Neural cell (in vitro differentiated cells): ENCODE data around the gene FBLN5. TPM values are rescaled to one million over a fixed set of nuclear protein-coding genes. Genes with fewer than 3 reads are reported as not detected.

ENCODE experiments used
- H2AFZ ChIP-seq: fragments of 200-600, 300-800 bp; sonication (generic), shearing (Covaris generic); 2 replicates; pipeline ENCODE4 v1.6.0; 2014; ENCODE audit warnings: low read depth, mild to moderate bottlenecking, antibody characterized with exemption, low read length, moderate library complexity
- H3F3A ChIP-seq: fragments of 200-600 bp; shearing (Covaris generic); 2 replicates; pipeline ENCODE4 v1.6.1; 2016; ENCODE audit warnings: mild to moderate bottlenecking, moderate library complexity, mixed read lengths, antibody characterized with exemption, low read length; ENCODE audit not compliant: insufficient read depth, poor library complexity, severe bottlenecking
- H3K27ac ChIP-seq: fragments of 200-600, 300-800 bp; sonication (generic), shearing (Covaris generic); 2 replicates; pipeline ENCODE4 v1.5.1; 2014; ENCODE audit warnings: mild to moderate bottlenecking, low read length, moderate library complexity
- H3K27me3 ChIP-seq: fragments of 300-800, 200-600 bp; sonication (generic), shearing (Covaris generic); 2 replicates; pipeline ENCODE4 v1.6.0; 2014; ENCODE audit warnings: mild to moderate bottlenecking, low read depth, low read length, moderate library complexity; ENCODE audit not compliant: insufficient read depth
- H3K36me3 ChIP-seq: fragments of 300-800, 200-600 bp; sonication (generic), shearing (Covaris generic); 2 replicates; pipeline ENCODE4 v1.5.1; 2014; ENCODE audit warnings: mild to moderate bottlenecking, antibody characterized with exemption, low read length, moderate library complexity; ENCODE audit not compliant: insufficient read depth
- H3K4me2 ChIP-seq: fragments of 300-800, 200-600 bp; sonication (generic), shearing (Covaris generic); 2 replicates; pipeline ENCODE4 v1.6.0; 2014; ENCODE audit warnings: mild to moderate bottlenecking, low read length
- H3K4me3 ChIP-seq: fragments of 300-800, 200-600 bp; sonication (generic), shearing (Covaris generic); 2 replicates; pipeline ENCODE4 v1.5.1; 2014; ENCODE audit warnings: mild to moderate bottlenecking, low read length, moderate library complexity
- H3K79me2 ChIP-seq: fragments of 200-600 bp; shearing (Covaris generic); replicated peaks from 2 replicates; pipeline ENCODE4 v1.6.0; 2014; ENCODE audit warnings: mild to moderate bottlenecking, low read length, moderate library complexity; ENCODE audit not compliant: insufficient read depth
- H3K9ac ChIP-seq: fragments of 300-800, 200-600 bp; sonication (generic), shearing (Covaris generic); 2 replicates; pipeline ENCODE4 v1.6.1; 2016; ENCODE audit warnings: mild to moderate bottlenecking, low read length, mixed read lengths
- H3K9me2 ChIP-seq: fragments of 200-600 bp; shearing (Covaris generic); 2 replicates; pipeline ENCODE4 v1.6.1; 2016; ENCODE audit warnings: mild to moderate bottlenecking, low read length, mixed read lengths; ENCODE audit not compliant: insufficient read depth
- H3K9me3 ChIP-seq: fragments of 200-600, 300-800 bp; sonication (generic), shearing (Covaris generic); 2 replicates; pipeline ENCODE4 v1.6.1; 2016; ENCODE audit warnings: mild to moderate bottlenecking, mixed run types, low read length, moderate library complexity, mixed read lengths
- H4K20me1 ChIP-seq: fragments of 200-600 bp; shearing (Covaris generic); 2 replicates; pipeline ENCODE4 v1.6.1; 2016; ENCODE audit warnings: mild to moderate bottlenecking, mixed run types; ENCODE audit not compliant: insufficient read depth
- CTCF ChIP-seq: fragments of 450-650 bp; IDR thresholded peaks from 2 replicates; pipeline ENCODE4 v1.5.1; 2014; ENCODE audit warnings: antibody characterized with exemption, mild to moderate bottlenecking, moderate library complexity; ENCODE audit not compliant: poor library complexity, severe bottlenecking
- EP300 ChIP-seq: fragments of 450-650 bp; conservative IDR thresholded peaks from 2 replicates; pipeline ENCODE4 v1.6.1; 2014; ENCODE audit warnings: antibody characterized with exemption, mild to moderate bottlenecking, moderate library complexity; ENCODE audit not compliant: poor library complexity, severe bottlenecking
- EZH2 ChIP-seq: fragments of 200-600, 300-800 bp; shearing (Covaris generic), sonication (generic); IDR thresholded peaks from 2 replicates; pipeline ENCODE4 v1.6.1; 2014; ENCODE audit warnings: antibody characterized with exemption, low read length, borderline replicate concordance, mild to moderate bottlenecking; ENCODE audit not compliant: insufficient read depth, poor library complexity, severe bottlenecking
- MXI1 ChIP-seq: fragments of 450-650 bp; conservative IDR thresholded peaks from 2 replicates; pipeline ENCODE4 v1.6.1; 2014; ENCODE audit warnings: antibody characterized with exemption, mild to moderate bottlenecking; ENCODE audit not compliant: poor library complexity, severe bottlenecking
- POLR2AphosphoS5 ChIP-seq: IDR thresholded peaks from 2 replicates; pipeline ENCODE4 v1.6.1; 2012
- RAD21 ChIP-seq: fragments of 450-650 bp; conservative IDR thresholded peaks from 2 replicates; pipeline ENCODE4 v1.6.1; 2014; ENCODE audit warnings: antibody characterized with exemption, mild to moderate bottlenecking, moderate library complexity
- SMC3 ChIP-seq: fragments of 450-650 bp; conservative IDR thresholded peaks from 2 replicates; pipeline ENCODE4 v1.6.1; 2014; ENCODE audit warnings: antibody characterized with exemption, mild to moderate bottlenecking, moderate library complexity; ENCODE audit not compliant: poor library complexity
- TAF1 ChIP-seq: IDR thresholded peaks from 2 replicates; pipeline ENCODE4 v1.6.1; 2012; ENCODE audit warnings: low read depth
- polyA plus RNA-seq: library from polyadenylated mRNA; depleted of rRNA; stranded (reverse); fragments of >200 nt; gene quantifications from 2 replicates; pipeline ENCODE4 v1.2.3, GENCODE V29; 2014
- TF ChIP-seq, protein P1 (sequence below): IDR thresholded peaks from 2 replicates; pipeline ENCODE4 v1.6.1; 2012; ENCODE audit warnings: borderline replicate concordance

FBLN5 gene
- polyA plus RNA-seq, 1 donor from 2014 or later = 1.5 TPM

DNA sequence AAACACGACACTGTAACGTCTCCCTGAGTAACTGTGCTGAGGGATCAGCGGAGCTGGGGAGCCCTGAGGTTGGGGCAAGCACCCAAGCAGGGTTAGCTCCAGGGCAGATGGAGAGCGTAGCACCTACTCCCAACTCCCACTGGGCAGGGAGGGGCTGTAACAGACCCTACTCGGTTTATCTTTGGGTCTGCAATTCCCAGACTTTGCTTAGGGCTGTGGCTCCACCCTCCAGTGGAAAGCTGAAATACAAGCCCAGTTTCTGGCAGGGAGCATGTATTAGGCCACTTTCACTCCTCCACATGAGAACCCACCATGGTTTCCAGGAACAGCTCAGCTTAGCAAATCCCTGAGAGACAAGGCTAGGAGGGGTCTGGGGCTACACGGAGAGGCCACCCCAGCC is 62.8 kb downstream of the FBLN5 start:
- Histone ChIP-seq H3K27ac (no peak overlapping the region), H2AFZ (no peak overlapping the region)
- TF ChIP-seq SMC3 = no peak

DNA sequence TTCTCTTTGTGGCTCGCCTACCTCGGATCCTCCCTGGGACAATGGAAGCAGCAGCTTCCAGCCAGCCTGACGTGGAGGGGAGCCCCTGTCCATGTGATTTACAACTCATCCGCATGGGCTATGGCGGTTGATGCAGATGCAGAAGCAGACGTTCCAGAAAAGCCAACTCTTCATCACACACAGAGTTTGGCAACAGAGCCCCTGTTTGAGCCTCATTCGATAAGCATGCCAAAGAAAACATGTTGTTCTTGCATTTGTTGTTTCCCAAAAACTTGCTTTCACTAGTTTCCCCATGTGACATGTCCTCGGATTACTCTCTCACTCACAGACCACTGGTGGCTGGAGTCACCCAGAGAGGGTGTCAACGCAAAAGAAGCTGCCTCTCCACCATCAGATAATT is 63.7 kb downstream of the FBLN5 start:
- H3K9me3 ChIP-seq = no peaks in the 10 kb centered on the region
- no peaks in the 10 kb centered on the region for H3K79me2 ChIP-seq
- no peaks in the 10 kb centered on the region for H4K20me1 ChIP-seq
- H3K9ac ChIP-seq = no peak overlapping the region
- no peaks in the 10 kb centered on the region for H3F3A ChIP-seq
- H3K4me3 ChIP-seq = no peak overlapping the region
- H3K27me3 ChIP-seq = no peaks in the 10 kb centered on the region
- TF ChIP-seq EP300 (no peak), CTCF (no peak), POLR2AphosphoS5 (no peak), TAF1 (no peak)
- no peaks in the 10 kb centered on the region for H3K9me2 ChIP-seq
- no peak overlapping the region for H3K4me2 ChIP-seq
- H3K27ac ChIP-seq = no peak overlapping the region
- no peaks in the 10 kb centered on the region for H3K36me3 ChIP-seq
- no peak overlapping the region for H2AFZ ChIP-seq

More for the DNA sequence above, 62.8 kb downstream of the FBLN5 start:
- Histone ChIP-seq H3K9me3 (no peaks in the 10 kb centered on the region), H3K27me3 (no peaks in the 10 kb centered on the region), H3K9me2 (no peaks in the 10 kb centered on the region), H3F3A (no peaks in the 10 kb centered on the region), H3K4me3 (no peak overlapping the region), H3K4me2 (no peak overlapping the region), H3K9ac (no peak overlapping the region), H4K20me1 (no peaks in the 10 kb centered on the region), H3K79me2 (no peaks in the 10 kb centered on the region), H3K36me3 (no peaks in the 10 kb centered on the region)

DNA sequence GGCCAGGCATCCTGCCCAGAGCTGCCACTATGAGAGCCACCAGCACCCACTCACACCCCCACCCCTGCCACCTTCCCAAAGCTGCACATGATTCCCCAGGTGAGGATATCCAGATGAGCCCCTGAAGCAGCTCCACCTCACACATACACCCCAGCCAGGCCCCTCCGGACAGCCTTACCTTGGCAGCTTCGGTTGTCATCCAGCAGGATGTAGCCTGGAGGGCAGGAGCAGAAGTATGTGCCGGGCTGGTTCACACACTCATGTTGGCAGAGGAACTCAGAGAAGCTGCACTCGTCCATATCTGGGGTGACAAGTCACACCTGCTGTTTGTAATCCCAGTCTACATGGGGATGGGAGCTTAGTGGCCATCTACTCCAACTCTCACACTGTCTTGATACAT is 64.7 kb downstream of the FBLN5 start:
- Histone ChIP-seq H3K4me2 (no peak overlapping the region), H3K27ac (no peak overlapping the region), H2AFZ (no peak overlapping the region), H3K79me2 (no peaks in the 10 kb centered on the region), H3K36me3 (no peaks in the 10 kb centered on the region), H3K4me3 (no peak overlapping the region), H4K20me1 (no peaks in the 10 kb centered on the region), H3F3A (no peaks in the 10 kb centered on the region), H3K9me2 (no peaks in the 10 kb centered on the region), H3K9ac (no peak overlapping the region), H3K27me3 (no peaks in the 10 kb centered on the region), H3K9me3 (no peaks in the 10 kb centered on the region)
- no peak for TF ChIP-seq EZH2
- no peak for TF ChIP-seq TAF1

- Histone ChIP-seq H2AFZ (no peak overlapping the region), H3K36me3 (no peaks in the 10 kb centered on the region), H3F3A (no peaks in the 10 kb centered on the region), H3K4me2 (no peak overlapping the region), H3K79me2 (no peaks in the 10 kb centered on the region), H3K27ac (no peak overlapping the region), H3K9me3 (no peaks in the 10 kb centered on the region), H3K27me3 (no peaks in the 10 kb centered on the region), H3K4me3 (no peak overlapping the region), H3K9me2 (no peaks in the 10 kb centered on the region), H4K20me1 (no peaks in the 10 kb centered on the region), H3K9ac (no peak overlapping the region)
- TF ChIP-seq CTCF = no peak
- no peak for TF ChIP-seq MXI1
- TF ChIP-seq TAF1 = no peak
- no peak for TF ChIP-seq POLR2AphosphoS5
- TF ChIP-seq, protein P1, sequence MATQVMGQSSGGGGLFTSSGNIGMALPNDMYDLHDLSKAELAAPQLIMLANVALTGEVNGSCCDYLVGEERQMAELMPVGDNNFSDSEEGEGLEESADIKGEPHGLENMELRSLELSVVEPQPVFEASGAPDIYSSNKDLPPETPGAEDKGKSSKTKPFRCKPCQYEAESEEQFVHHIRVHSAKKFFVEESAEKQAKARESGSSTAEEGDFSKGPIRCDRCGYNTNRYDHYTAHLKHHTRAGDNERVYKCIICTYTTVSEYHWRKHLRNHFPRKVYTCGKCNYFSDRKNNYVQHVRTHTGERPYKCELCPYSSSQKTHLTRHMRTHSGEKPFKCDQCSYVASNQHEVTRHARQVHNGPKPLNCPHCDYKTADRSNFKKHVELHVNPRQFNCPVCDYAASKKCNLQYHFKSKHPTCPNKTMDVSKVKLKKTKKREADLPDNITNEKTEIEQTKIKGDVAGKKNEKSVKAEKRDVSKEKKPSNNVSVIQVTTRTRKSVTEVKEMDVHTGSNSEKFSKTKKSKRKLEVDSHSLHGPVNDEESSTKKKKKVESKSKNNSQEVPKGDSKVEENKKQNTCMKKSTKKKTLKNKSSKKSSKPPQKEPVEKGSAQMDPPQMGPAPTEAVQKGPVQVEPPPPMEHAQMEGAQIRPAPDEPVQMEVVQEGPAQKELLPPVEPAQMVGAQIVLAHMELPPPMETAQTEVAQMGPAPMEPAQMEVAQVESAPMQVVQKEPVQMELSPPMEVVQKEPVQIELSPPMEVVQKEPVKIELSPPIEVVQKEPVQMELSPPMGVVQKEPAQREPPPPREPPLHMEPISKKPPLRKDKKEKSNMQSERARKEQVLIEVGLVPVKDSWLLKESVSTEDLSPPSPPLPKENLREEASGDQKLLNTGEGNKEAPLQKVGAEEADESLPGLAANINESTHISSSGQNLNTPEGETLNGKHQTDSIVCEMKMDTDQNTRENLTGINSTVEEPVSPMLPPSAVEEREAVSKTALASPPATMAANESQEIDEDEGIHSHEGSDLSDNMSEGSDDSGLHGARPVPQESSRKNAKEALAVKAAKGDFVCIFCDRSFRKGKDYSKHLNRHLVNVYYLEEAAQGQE = no peak
- no peak for TF ChIP-seq EP300
- TF ChIP-seq RAD21 = no peak
- TF ChIP-seq SMC3 = no peak
- no peak for TF ChIP-seq EZH2
These were observed 65.1 kb downstream of the FBLN5 start for GRCh38 chr14:91882369-91882768.
